ENCODE measurements around the gene TRMT5. TPM values are rescaled to one million over a fixed set of nuclear protein-coding genes. Genes with fewer than 3 reads are reported as not detected.

Gene TRMT5
- total and polyA plus RNA-seq, 10 of the 15 experiments (the other 5 are each of a cell fraction or from before 2014, with no cell fraction given) = 6.6 to 13.1 (median 9.4) TPM

DNA sequence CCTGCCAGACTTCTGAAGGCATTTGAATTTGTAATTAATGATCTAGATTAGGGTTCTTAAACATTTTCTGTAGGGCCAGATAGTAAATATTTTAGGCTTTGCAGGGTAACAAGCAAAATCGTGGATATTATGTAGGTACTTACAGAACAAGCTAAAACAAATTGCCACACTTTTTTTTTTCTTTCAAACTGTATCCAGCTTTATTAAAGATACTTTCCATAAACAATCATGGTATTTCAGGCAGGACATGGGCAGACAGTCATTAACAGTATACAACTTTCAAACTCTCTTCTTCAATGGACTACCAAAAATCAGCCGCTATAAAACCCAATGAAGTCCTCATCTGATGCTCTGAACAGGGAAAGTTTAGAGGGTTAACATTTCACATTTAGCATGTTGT lies 9.6 kb downstream of the TRMT5 start:
- Histone ChIP-seq H3K4me1 (ENCODE audit: control insufficient read depth, insufficient read depth, low read length) (no peaks in the 10 kb centered on the region), H3K27ac (ENCODE audit: control insufficient read depth, insufficient read depth) (no peak overlapping the region), H2AFZ (ENCODE audit: control insufficient read depth, low read depth, low read length) (no peak overlapping the region), H3K4me3 (no peak overlapping the region), H3K27me3 (replicated peaks in 1 of 2; ENCODE audit: control insufficient read depth in 2 of 2, insufficient read depth in 2 of 2, low read length in 1 of 2) (no peaks in the 10 kb centered on the region), H4K20me1 (ENCODE audit: control insufficient read depth, insufficient read depth) (no peaks in the 10 kb centered on the region), H3K9me3 (replicated peaks; ENCODE audit: control insufficient read depth, insufficient read depth, low read length) (no peaks in the 10 kb centered on the region), H3K9ac (ENCODE audit: control insufficient read depth, insufficient read depth, low read length) (no peak overlapping the region), H3K79me2 (ENCODE audit: control insufficient read depth, insufficient read depth, low read length) (no peaks in the 10 kb centered on the region), H3K4me2 (ENCODE audit: control insufficient read depth, insufficient read depth) (no peak overlapping the region), H3K36me3 (ENCODE audit: control insufficient read depth in 2 of 2, insufficient read depth in 2 of 2, low read length in 1 of 2) (peaks cover 0 to 2% of the 10 kb centered on the region in 2 experiments; a peak in 1 of 4 replicates)
- WGBS (ENCODE audit: insufficient coverage, insufficient replicate concordance, low lambda C conversion rate, missing lambda C conversion rate) = 50% methylated on average over 2 of the region's 2 CpGs
- ChIA-PET POLR2A (no interaction called here), RAD21 (ENCODE audit: unreplicated experiment) (no interaction called here), SMC1A (ENCODE audit: uncharacterized antibody, unreplicated experiment) (no interaction called here), CTCF (no interaction called here)
- in situ Hi-C loops (cut with MboI) = no loop called here
- TF ChIP-seq BHLHE40 (IDR thresholded peaks at IDR 0.05; ENCODE audit: borderline replicate concordance in 1 of 2, low read depth in 2 of 2, low read length in 1 of 2) (no peak), NBN (IDR thresholded peaks at IDR 0.05) (no peak), TCF7 (IDR thresholded peaks at IDR 0.05; ENCODE audit: borderline replicate concordance) (no peak), ZZZ3 (IDR thresholded peaks at IDR 0.05; ENCODE audit: control insufficient read depth, insufficient read length, low read depth) (no peak), RUNX3 (IDR thresholded peaks at IDR 0.05; ENCODE audit: low read length) (no peak)
- TF ChIP-seq, protein P1, sequence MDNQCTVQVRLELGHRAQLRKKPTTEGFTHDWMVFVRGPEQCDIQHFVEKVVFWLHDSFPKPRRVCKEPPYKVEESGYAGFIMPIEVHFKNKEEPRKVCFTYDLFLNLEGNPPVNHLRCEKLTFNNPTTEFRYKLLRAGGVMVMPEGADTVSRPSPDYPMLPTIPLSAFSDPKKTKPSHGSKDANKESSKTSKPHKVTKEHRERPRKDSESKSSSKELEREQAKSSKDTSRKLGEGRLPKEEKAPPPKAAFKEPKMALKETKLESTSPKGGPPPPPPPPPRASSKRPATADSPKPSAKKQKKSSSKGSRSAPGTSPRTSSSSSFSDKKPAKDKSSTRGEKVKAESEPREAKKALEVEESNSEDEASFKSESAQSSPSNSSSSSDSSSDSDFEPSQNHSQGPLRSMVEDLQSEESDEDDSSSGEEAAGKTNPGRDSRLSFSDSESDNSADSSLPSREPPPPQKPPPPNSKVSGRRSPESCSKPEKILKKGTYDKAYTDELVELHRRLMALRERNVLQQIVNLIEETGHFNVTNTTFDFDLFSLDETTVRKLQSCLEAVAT (IDR thresholded peaks at IDR 0.05) = no peak
- TF ChIP-seq, protein P2, sequence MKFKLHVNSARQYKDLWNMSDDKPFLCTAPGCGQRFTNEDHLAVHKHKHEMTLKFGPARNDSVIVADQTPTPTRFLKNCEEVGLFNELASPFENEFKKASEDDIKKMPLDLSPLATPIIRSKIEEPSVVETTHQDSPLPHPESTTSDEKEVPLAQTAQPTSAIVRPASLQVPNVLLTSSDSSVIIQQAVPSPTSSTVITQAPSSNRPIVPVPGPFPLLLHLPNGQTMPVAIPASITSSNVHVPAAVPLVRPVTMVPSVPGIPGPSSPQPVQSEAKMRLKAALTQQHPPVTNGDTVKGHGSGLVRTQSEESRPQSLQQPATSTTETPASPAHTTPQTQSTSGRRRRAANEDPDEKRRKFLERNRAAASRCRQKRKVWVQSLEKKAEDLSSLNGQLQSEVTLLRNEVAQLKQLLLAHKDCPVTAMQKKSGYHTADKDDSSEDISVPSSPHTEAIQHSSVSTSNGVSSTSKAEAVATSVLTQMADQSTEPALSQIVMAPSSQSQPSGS (IDR thresholded peaks at IDR 0.05; ENCODE audit: low read length) = no peak
- FAIRE-seq (no peak), DNase-seq (ENCODE audit: low read depth, low spot score) (no peak), ATAC-seq (no peak)
- intact Hi-C loops (cut with micrococcal nuclease; ENCODE audit: unreplicated experiment) = no loop called here
- no TSS peak for BruUV-seq (replicated peaks)

All from GM12878 (cell line).